ENCODE measurements around the gene POU2AF3.

The POU2AF3 gene

DNA sequence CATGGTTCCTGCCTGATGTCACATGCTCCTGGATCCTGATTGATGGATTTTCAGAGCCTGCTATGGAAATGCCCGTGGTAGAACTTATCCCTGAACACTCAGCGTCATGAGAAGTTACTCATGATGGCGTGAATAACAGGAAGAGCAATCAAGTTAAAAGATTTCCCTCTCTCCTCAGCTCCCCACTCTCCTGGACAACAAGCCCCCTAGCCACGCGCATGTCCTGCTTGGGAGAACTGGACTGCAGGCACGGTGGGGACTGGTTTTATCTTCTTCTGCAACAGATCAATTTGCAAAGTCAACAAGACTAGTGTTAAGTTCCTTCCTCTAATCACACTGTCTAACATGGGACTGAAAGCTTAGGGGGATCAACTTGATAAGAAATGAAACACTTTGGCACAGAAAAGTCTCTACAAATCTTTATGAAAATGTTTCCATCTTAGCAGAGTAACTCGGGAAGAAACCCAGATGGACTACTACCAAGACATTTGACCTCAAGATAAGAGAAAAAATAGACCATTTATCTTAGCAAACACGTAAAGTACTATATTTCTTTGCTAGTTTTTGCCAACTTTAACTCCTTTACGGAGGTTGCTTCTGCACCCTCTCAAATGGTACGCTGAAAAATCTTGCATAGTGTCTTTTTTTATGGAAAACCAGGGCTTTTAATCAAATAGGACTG, 53.2 kb downstream of the POU2AF3 start:
- H3K27ac ChIP-seq (ENCODE audit: low read depth, low read length), result no peak overlapping the region
- H3K27me3 ChIP-seq (ENCODE audit: control insufficient read depth in 1 of 2, insufficient read depth in 2 of 2, low read length in 2 of 2), result no peaks in the 10 kb centered on the region
- H3K9ac ChIP-seq (ENCODE audit: low read depth in 1 of 2, low read length in 2 of 2), result no peak overlapping the region
- H3K36me3 ChIP-seq (ENCODE audit: control insufficient read depth in 1 of 2, insufficient read depth in 2 of 2, low read length in 2 of 2), result no peaks in the 10 kb centered on the region
- H3K4me1 ChIP-seq (ENCODE audit: control insufficient read depth in 1 of 2, insufficient read depth in 2 of 2, low read length in 2 of 2), result peaks cover 20 to 29% of the 10 kb centered on the region in 2 donors
- H3K4me3 ChIP-seq (ENCODE audit: low read depth in 1 of 2, low read length in 2 of 2), result no peak overlapping the region
- no peaks in the 10 kb centered on the region for H3K9me3 ChIP-seq (ENCODE audit: control insufficient read depth in 1 of 2, low read length in 2 of 2)

DNA sequence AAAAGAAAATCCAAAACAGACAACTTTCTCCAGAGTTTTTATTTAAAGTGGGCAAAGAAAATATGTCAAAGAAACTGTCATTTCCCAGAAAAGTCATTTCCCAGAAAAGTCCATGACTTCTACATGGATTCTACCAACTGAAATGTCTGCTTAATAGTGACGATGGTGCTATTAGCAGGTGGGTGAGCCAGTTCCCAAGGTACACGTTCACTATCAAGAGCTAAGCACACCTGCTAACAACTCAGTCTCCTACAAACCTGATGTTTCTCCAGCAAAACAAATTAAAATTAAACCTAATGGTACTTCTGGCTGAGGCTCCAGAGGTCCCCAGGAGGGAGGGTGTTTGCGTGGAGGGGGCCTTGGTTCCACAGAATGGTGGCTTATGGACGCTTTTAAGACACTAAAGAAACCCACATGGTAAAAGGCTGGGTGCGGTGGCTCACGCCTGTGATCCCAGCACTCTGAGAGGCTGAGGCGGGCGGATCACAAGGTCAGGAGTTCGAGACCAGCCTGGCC, 53.9 kb downstream of the POU2AF3 start:
- Histone ChIP-seq H3K9ac (ENCODE audit: low read depth in 1 of 2, low read length in 2 of 2) (no peak overlapping the region), H3K27ac (ENCODE audit: low read depth, low read length) (no peak overlapping the region), H3K9me3 (ENCODE audit: control insufficient read depth in 1 of 2, low read length in 2 of 2) (no peaks in the 10 kb centered on the region), H3K36me3 (ENCODE audit: control insufficient read depth in 1 of 2, insufficient read depth in 2 of 2, low read length in 2 of 2) (no peaks in the 10 kb centered on the region), H3K4me1 (ENCODE audit: control insufficient read depth in 1 of 2, insufficient read depth in 2 of 2, low read length in 2 of 2) (peaks cover 20 to 29% of the 10 kb centered on the region in 2 donors), H3K4me3 (ENCODE audit: low read depth in 1 of 2, low read length in 2 of 2) (no peak overlapping the region), H3K27me3 (ENCODE audit: control insufficient read depth in 1 of 2, insufficient read depth in 2 of 2, low read length in 2 of 2) (no peaks in the 10 kb centered on the region)

DNA sequence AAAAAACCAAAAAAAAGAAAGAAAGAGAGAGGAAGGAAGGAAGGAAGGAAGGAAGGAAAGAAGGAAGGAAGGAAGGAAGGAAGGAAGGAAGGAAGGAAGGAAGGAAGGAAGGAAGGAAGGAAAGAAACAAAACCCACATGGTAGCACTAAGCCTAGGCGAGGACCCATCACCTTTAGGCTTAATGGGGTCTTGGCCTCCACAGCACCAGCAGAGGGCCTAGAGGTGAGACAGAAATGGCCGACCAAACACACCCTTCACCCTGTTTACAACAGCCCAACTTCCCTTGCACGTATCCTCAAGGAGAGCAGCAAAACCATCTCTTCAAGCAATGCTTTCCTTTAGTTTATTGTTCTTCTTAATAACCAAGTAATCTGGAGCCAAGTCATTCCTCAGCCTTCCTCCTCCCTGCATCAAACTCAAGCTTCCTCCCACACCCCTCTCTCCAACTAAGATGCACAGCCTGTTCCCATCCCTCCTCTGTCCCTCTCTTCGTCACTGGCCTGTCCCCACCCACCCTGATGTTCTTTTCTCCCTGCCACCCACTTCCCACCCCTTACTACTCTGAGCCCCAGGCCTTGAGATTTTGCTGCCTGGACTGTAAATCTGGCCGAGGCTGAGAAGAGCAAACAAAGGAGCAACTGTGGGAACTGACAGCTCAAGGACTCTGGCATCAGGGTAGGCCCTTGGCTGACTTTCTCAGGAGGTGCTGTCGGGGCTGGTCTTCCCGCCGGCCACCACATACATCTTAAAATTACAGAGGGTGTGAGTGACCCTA, 54.8 kb downstream of the POU2AF3 start:
- Histone ChIP-seq H3K4me3 (ENCODE audit: low read depth in 1 of 2, low read length in 2 of 2) (no peak overlapping the region), H3K4me1 (ENCODE audit: control insufficient read depth in 1 of 2, insufficient read depth in 2 of 2, low read length in 2 of 2) (peaks cover 20 to 29% of the 10 kb centered on the region in 2 donors), H3K36me3 (ENCODE audit: control insufficient read depth in 1 of 2, insufficient read depth in 2 of 2, low read length in 2 of 2) (no peaks in the 10 kb centered on the region), H3K27me3 (ENCODE audit: control insufficient read depth in 1 of 2, insufficient read depth in 2 of 2, low read length in 2 of 2) (no peaks in the 10 kb centered on the region), H3K9ac (ENCODE audit: low read depth in 1 of 2, low read length in 2 of 2) (no peak overlapping the region), H3K27ac (ENCODE audit: low read depth, low read length) (no peak overlapping the region), H3K9me3 (ENCODE audit: control insufficient read depth in 1 of 2, low read length in 2 of 2) (no peaks in the 10 kb centered on the region)

DNA sequence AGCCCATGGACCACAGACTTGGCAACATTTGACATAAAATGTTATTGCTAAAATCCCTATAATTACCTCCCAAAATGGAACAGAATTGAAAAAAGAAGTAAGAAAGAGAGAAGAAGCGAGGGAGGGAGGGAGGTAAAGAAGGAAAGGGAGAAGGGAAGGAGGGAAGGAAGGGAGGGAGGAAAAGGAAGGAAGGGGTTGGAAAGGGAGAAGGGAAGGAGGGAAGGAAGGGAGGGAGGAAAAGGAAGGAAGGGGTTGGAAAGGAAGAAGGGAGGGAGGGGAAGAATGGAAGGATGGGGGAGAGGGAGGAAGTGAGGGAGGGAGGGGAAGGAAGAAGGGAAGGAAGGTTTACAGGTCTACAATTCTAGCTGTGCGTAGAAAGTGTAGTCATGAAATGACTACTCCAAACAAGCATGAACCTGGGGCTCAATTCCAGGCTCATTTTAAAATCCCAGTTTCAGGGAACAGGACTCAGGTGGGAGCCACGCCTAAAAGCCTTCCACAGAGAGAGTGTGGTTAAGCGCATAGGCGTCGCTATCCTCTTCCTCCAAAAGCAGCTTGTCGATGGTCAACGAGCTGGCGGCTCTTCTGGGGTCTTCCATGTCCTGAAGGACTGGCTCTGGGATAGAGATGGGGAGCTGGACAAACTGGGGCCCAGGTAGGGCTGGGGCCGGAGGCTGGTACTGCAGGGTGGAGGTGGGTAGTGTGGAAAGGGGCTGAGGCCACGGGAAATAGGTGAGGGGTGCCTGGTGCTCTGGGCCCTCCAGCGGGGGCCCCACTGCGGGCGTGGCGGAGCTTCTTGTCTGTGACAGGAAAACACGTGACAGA, 55.6 kb downstream of the POU2AF3 start:
- Histone ChIP-seq H3K27me3 (ENCODE audit: control insufficient read depth in 1 of 2, insufficient read depth in 2 of 2, low read length in 2 of 2) (no peaks in the 10 kb centered on the region), H3K4me3 (ENCODE audit: low read depth in 1 of 2, low read length in 2 of 2) (no peak overlapping the region), H3K4me1 (ENCODE audit: control insufficient read depth in 1 of 2, insufficient read depth in 2 of 2, low read length in 2 of 2) (peaks cover 25 to 35% of the 10 kb centered on the region in 2 donors), H3K9me3 (ENCODE audit: control insufficient read depth in 1 of 2, low read length in 2 of 2) (no peaks in the 10 kb centered on the region), H3K36me3 (ENCODE audit: control insufficient read depth in 1 of 2, insufficient read depth in 2 of 2, low read length in 2 of 2) (no peaks in the 10 kb centered on the region), H3K27ac (ENCODE audit: low read depth, low read length) (no peak overlapping the region), H3K9ac (ENCODE audit: low read depth in 1 of 2, low read length in 2 of 2) (no peak overlapping the region)

DNA sequence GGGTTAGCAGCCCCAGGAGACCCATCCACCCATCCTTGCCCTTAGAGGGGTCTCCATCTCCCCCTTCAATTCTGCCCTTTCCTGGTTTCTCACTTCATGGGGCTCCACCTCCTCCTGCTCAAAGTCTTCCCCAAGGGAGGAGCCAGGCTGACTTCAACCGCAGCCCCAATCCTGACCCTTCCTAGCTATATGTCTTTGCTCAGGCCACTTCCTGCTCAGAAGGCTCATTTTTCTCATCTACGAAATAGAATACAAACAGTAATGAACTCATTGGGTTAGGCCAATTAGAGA, 56.2 kb downstream of the POU2AF3 start:
- peaks cover 31 to 40% of the 10 kb centered on the region in 2 donors for H3K4me1 ChIP-seq (ENCODE audit: control insufficient read depth in 1 of 2, insufficient read depth in 2 of 2, low read length in 2 of 2)
- no peaks in the 10 kb centered on the region for H3K27me3 ChIP-seq (ENCODE audit: control insufficient read depth in 1 of 2, insufficient read depth in 2 of 2, low read length in 2 of 2)
- no peaks in the 10 kb centered on the region for H3K9me3 ChIP-seq (ENCODE audit: control insufficient read depth in 1 of 2, low read length in 2 of 2)
- H3K9ac ChIP-seq (ENCODE audit: low read depth in 1 of 2, low read length in 2 of 2), result no peak overlapping the region
- no peaks in the 10 kb centered on the region for H3K36me3 ChIP-seq (ENCODE audit: control insufficient read depth in 1 of 2, insufficient read depth in 2 of 2, low read length in 2 of 2)
- no peak overlapping the region for H3K4me3 ChIP-seq (ENCODE audit: low read depth in 1 of 2, low read length in 2 of 2)
- no peak overlapping the region for H3K27ac ChIP-seq (ENCODE audit: low read depth, low read length)

DNA sequence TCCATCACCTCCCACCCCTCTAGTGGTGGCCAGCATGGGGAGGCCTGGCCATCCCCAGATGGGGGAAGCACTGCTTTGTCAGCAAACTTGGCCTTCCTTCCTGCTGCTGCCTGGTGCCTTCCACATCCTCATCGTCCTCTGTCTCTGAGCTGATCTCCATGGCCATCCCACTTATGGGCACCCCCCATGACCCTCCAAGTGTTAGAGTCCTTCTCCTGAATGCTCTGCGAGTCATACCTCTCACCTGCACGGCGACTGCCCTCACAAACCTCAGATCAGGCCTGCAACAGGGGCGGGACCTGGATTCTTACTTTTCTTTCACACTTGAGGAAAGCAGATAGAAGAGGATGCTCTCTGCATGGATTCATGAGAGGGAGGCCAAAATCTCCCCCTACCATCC, 56.8 kb downstream of the POU2AF3 start:
- Histone ChIP-seq H3K36me3 (ENCODE audit: control insufficient read depth in 1 of 2, insufficient read depth in 2 of 2, low read length in 2 of 2) (no peaks in the 10 kb centered on the region), H3K9ac (ENCODE audit: low read depth in 1 of 2, low read length in 2 of 2) (no peak overlapping the region), H3K4me3 (ENCODE audit: low read depth in 1 of 2, low read length in 2 of 2) (no peak overlapping the region), H3K4me1 (ENCODE audit: control insufficient read depth in 1 of 2, insufficient read depth in 2 of 2, low read length in 2 of 2) (peaks cover 36 to 46% of the 10 kb centered on the region in 2 donors), H3K9me3 (ENCODE audit: control insufficient read depth in 1 of 2, low read length in 2 of 2) (no peaks in the 10 kb centered on the region), H3K27me3 (ENCODE audit: control insufficient read depth in 1 of 2, insufficient read depth in 2 of 2, low read length in 2 of 2) (no peaks in the 10 kb centered on the region), H3K27ac (ENCODE audit: low read depth, low read length) (no peak overlapping the region)

DNA sequence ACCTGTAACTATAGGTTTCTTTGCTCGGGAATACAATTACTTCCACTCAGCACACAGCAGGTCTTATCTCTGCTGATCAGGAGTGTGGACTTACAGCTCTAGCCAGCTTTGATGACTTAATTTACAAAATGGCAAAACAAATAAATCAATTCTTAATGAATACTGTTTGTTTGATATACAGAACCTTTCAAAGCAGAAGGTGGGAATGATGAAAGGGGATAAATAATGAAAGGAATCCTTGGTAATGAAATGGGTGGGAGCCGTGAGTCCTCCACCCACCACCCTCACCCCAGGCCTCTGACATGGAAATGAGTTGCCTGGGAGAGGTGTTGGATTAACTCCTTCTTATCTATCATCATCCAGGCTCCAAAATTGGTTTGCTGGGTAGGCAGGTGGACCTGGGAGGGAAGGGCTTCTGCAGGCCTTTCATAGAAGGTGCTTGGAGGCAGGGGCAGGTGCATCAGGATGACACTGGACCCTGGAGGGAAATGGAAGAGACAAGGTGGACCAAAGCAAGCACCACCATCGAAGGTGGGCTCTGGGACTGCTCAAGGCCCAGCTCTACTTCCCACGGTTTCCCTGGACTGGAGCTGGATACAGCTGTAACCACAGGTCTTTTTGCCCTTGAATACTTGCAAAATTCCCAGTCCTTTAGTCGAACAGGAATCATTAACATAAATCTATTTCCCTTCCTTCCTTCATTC, 57.8 kb downstream of the POU2AF3 start:
- H3K9me3 ChIP-seq (ENCODE audit: control insufficient read depth in 1 of 2, low read length in 2 of 2), result no peaks in the 10 kb centered on the region
- peaks cover 45 to 51% of the 10 kb centered on the region in 2 donors for H3K4me1 ChIP-seq (ENCODE audit: control insufficient read depth in 1 of 2, insufficient read depth in 2 of 2, low read length in 2 of 2)
- no peaks in the 10 kb centered on the region for H3K27me3 ChIP-seq (ENCODE audit: control insufficient read depth in 1 of 2, insufficient read depth in 2 of 2, low read length in 2 of 2)
- H3K36me3 ChIP-seq (ENCODE audit: control insufficient read depth in 1 of 2, insufficient read depth in 2 of 2, low read length in 2 of 2), result no peaks in the 10 kb centered on the region
- H3K27ac ChIP-seq (ENCODE audit: low read depth, low read length), result no peak overlapping the region
- H3K4me3 ChIP-seq (ENCODE audit: low read depth in 1 of 2, low read length in 2 of 2), result no peak overlapping the region
- H3K9ac ChIP-seq (ENCODE audit: low read depth in 1 of 2, low read length in 2 of 2), result no peak overlapping the region

DNA sequence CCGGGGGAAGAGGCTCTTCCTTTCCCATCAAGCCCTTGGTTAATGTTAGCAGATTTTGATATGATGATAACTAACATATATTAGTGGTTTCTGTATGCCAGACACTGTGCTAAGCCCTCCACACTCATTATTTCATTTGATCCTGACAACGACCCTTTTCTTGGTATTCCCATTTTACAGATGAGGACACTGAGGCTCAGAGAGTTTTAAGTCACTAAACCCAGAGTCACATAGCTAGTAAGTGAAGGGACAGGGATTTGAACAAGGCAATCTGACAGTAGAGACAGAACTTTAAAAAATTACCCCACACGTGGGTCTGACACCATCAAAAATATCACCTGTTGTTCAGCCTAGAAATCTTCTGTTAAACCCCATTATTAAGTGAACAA, 58.3 kb downstream of the POU2AF3 start:
- no peaks in the 10 kb centered on the region for H3K27me3 ChIP-seq (ENCODE audit: control insufficient read depth in 1 of 2, insufficient read depth in 2 of 2, low read length in 2 of 2)
- H3K4me3 ChIP-seq (ENCODE audit: low read depth in 1 of 2, low read length in 2 of 2), result no peak overlapping the region
- no peaks in the 10 kb centered on the region for H3K36me3 ChIP-seq (ENCODE audit: control insufficient read depth in 1 of 2, insufficient read depth in 2 of 2, low read length in 2 of 2)
- H3K9me3 ChIP-seq (ENCODE audit: control insufficient read depth in 1 of 2, low read length in 2 of 2), result no peaks in the 10 kb centered on the region
- H3K4me1 ChIP-seq (ENCODE audit: control insufficient read depth in 1 of 2, insufficient read depth in 2 of 2, low read length in 2 of 2), result peaks cover 50 to 51% of the 10 kb centered on the region in 2 donors
- no peak overlapping the region for H3K27ac ChIP-seq (ENCODE audit: low read depth, low read length)
- H3K9ac ChIP-seq (ENCODE audit: low read depth in 1 of 2, low read length in 2 of 2), result no peak overlapping the region

DNA sequence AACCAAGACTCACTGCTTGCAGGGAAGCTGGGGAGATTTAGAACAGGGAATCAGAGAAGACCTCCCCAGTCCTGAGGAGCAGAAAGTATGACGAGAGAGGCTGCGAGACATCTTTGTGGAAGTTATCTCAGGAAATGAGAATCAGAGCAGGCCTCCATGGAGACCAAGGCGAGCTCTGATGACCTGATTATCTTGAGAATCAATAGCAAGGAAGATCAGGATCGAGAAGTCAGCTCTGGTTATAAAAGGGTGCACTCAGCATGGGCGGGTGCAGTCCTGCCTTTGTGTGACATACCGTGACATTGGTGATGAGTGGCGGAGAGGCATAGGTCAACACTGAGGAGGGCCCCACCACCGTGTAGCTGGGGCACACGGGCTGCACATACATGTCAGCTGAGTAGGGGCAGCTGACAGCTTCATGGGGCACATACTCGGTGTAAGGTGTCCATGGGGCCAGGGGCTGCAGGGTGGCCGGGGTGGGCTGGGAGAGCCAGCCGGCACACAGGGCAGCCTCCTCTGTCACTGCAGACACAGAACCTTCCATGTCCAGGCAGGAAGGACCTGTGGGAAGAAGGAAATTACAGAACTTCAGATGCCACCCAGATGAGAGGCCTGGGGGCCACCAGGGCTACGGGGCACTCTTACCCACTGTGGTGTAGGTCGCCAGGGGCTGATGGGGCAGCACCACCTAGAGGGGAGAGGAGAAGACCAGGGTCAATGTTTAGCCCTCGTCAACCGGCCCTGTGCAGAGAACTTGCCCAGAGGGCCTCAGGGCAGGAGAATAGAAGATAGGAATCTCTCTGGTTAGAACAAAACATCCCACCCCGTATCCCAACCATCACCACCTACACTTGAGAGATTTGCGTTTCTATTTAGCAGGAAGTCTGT, 59.0 kb downstream of the POU2AF3 start:
- H3K4me3 ChIP-seq (ENCODE audit: low read depth in 1 of 2, low read length in 2 of 2), result no peak overlapping the region
- no peaks in the 10 kb centered on the region for H3K36me3 ChIP-seq (ENCODE audit: control insufficient read depth in 1 of 2, insufficient read depth in 2 of 2, low read length in 2 of 2)
- H3K9me3 ChIP-seq (ENCODE audit: control insufficient read depth in 1 of 2, low read length in 2 of 2), result no peaks in the 10 kb centered on the region
- H3K9ac ChIP-seq (ENCODE audit: low read depth in 1 of 2, low read length in 2 of 2), result no peak overlapping the region
- H3K4me1 ChIP-seq (ENCODE audit: control insufficient read depth in 1 of 2, insufficient read depth in 2 of 2, low read length in 2 of 2), result peaks cover 50% of the 10 kb centered on the region in 2 donors
- no peak overlapping the region for H3K27ac ChIP-seq (ENCODE audit: low read depth, low read length)
- H3K27me3 ChIP-seq (ENCODE audit: control insufficient read depth in 1 of 2, insufficient read depth in 2 of 2, low read length in 2 of 2), result peaks cover 0 to 3% of the 10 kb centered on the region in 2 donors

All from duodenal mucosa (tissue), 2 donors.